Right lobe of liver (tissue), 6 donors: ENCODE data around the gene TMEM72. TPM values are rescaled to one million over a fixed set of nuclear protein-coding genes. Genes with fewer than 3 reads are reported as not detected.

Experiments
- ATAC-seq, 4 donors: fragments of 200-7000 bp; cut with Tn5 transposase; one replicate each; pipeline ENCODE4 v1.9.1; 2020; ENCODE audit warnings: mild to moderate bottlenecking in 4 of 4, moderate library complexity in 4 of 4
- DNase-seq, 3 donors: peaks; one replicate each; pipeline ENCODE4 v3.0.0-alpha.2; 2020
- H3K27ac ChIP-seq, 3 donors: fragments of 200-600 bp; one replicate each; pipeline ENCODE4 v1.8.0; 2022
- H3K27me3 ChIP-seq, 2 donors: fragments of 200-600 bp; one replicate each; pipeline ENCODE4 v1.8.0; 2022
- H3K36me3 ChIP-seq, 4 donors: fragments of 200-600 bp; sonication (generic) in 1 of 4; one replicate each; pipeline versions ENCODE4 v1.5.1 to v1.8.0; 2017 to 2022; ENCODE audit warnings: control low read depth in 1 of 4
- H3K4me1 ChIP-seq, 4 donors: fragments of 200-600 bp; sonication (generic) in 1 of 4; one replicate each; pipeline versions ENCODE4 v1.5.1 to v1.8.0; 2017 to 2022; ENCODE audit warnings: control low read depth in 1 of 4
- H3K4me3 ChIP-seq, 3 donors: fragments of 200-600 bp; one replicate each; pipeline ENCODE4 v1.8.0; 2022
- H3K9me3 ChIP-seq, 4 donors: fragments of 200-600 bp; sonication (generic) in 1 of 4; one replicate each; pipeline versions ENCODE4 v1.5.1 to v1.8.0; 2017 to 2022; ENCODE audit warnings: control low read depth in 1 of 4
- POLR2A ChIP-seq: fragments of 450-650 bp; IDR thresholded peaks from one replicate; pipeline ENCODE4 v1.6.1; 2017; ENCODE audit warnings: antibody characterized with exemption, mild to moderate bottlenecking
- WGBS: methylation state at CpG from one replicate; pipeline ENCODE4 v1.1.6; 2018; ENCODE audit warnings: low coverage, low lambda C conversion rate; ENCODE audit not compliant: insufficient coverage; ENCODE audit errors: missing lambda C conversion rate; 5-methylcytosine and 5-hydroxymethylcytosine counted together
- intact Hi-C, 2 donors: fragments of 100-400 bp; cut with DNase I; formaldehyde crosslinking; loops; one replicate each; pipeline versions ENCODE4 v1.11.2 to v1.14.1; 2022
- total RNA-seq, 6 experiments: library from RNA; depleted of rRNA in 2 of 6; stranded (reverse); fragments of >200 nt in 2 of 6; fragmentation: NEBNext Ultra II Directional in 3 of 6; extraction: Animal tissue kit (Norgen Biotek cat#: 25700) in 3 of 6; gene quantifications; one replicate each; pipeline versions ENCODE4 v1.1.0 to v1.2.4, GENCODE V29; 2016 to 2023
- TF ChIP-seq, protein P1 (sequence below), 4 donors: fragments of 200-600 bp in 3 of 4; fragments of 450-650 bp in 1 of 4; IDR thresholded peaks; one replicate each; pipeline versions ENCODE4 v1.5.1 to v1.8.0; 2016 to 2022; ENCODE audit warnings: antibody characterized with exemption in 4 of 4, mild to moderate bottlenecking in 2 of 4
- donor health status: DM: no; HTN: yes; CAD: no.
- donor health status: DM: no; HTN: no; CAD: no.
- donor health status: DM: no; HTN: no; CAD: no.
- donor health status: DM: no; HTN: yes; CAD: no.
- donor health status: DM: no; HTN: yes; CAD: no.

The TMEM72 gene
- total RNA-seq, 6 experiments from 2014 or later = not detected

- DNase-seq (no peak), ATAC-seq (peak in 1 of 4 donors; percentile 26)
- H3K4me3 ChIP-seq = no peak overlapping the region
- H3K9me3 ChIP-seq = no peaks in the 10 kb centered on the region
- no peak overlapping the region for H3K27ac ChIP-seq
- intact Hi-C loops = no loop called here
- TF ChIP-seq, protein P1, sequence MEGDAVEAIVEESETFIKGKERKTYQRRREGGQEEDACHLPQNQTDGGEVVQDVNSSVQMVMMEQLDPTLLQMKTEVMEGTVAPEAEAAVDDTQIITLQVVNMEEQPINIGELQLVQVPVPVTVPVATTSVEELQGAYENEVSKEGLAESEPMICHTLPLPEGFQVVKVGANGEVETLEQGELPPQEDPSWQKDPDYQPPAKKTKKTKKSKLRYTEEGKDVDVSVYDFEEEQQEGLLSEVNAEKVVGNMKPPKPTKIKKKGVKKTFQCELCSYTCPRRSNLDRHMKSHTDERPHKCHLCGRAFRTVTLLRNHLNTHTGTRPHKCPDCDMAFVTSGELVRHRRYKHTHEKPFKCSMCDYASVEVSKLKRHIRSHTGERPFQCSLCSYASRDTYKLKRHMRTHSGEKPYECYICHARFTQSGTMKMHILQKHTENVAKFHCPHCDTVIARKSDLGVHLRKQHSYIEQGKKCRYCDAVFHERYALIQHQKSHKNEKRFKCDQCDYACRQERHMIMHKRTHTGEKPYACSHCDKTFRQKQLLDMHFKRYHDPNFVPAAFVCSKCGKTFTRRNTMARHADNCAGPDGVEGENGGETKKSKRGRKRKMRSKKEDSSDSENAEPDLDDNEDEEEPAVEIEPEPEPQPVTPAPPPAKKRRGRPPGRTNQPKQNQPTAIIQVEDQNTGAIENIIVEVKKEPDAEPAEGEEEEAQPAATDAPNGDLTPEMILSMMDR (IDR thresholded peaks at IDR 0.05) = no peak
- no peaks in the 10 kb centered on the region for H3K27me3 ChIP-seq
- H3K4me1 ChIP-seq = no peaks in the 10 kb centered on the region
- H3K36me3 ChIP-seq = no peaks in the 10 kb centered on the region
- WGBS = 94% methylated on average over 2 of the region's 6 CpGs
Observed at GRCh38 chr10:44890696-44891563, 20.2 kb upstream of the TMEM72 start.

DNA sequence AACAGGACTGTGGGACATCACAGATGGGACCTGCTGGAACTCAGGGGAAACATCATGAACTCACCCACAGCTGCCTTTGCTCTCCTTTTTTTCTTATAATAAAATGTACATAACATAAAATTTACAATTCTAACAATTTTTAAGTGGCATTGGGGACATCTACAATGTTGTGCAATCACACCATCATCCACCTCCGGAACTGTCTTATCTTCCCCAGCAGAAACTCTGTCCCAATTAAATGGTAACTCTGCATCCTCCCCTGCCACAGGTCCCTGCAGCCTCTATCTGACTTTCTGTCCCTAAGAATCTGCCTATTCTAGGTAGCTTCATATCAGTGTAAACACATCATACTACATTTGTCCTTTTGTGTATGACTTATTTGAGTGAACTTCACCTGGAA lies 19.4 kb upstream of the TMEM72 start:
- Histone ChIP-seq H3K27ac (no peak overlapping the region), H3K4me3 (no peak overlapping the region), H3K9me3 (no peaks in the 10 kb centered on the region), H3K36me3 (no peaks in the 10 kb centered on the region), H3K4me1 (no peaks in the 10 kb centered on the region), H3K27me3 (no peaks in the 10 kb centered on the region)
- intact Hi-C loops = no loop called here
- ATAC-seq = no peak
- DNase-seq = no peak
- WGBS = 64% methylated on average over 1 of the region's 1 CpG
- no peak for TF ChIP-seq POLR2A
- TF ChIP-seq, protein P1 (IDR thresholded peaks at IDR 0.05) = no peak

GRCh38 chr10:44893604-44894468 lies 17.3 kb upstream of the TMEM72 start:
- Histone ChIP-seq H3K4me3 (no peak overlapping the region), H3K36me3 (no peaks in the 10 kb centered on the region), H3K9me3 (no peaks in the 10 kb centered on the region), H3K27me3 (no peaks in the 10 kb centered on the region), H3K4me1 (no peaks in the 10 kb centered on the region), H3K27ac (no peak overlapping the region)
- ATAC-seq (no peak), DNase-seq (no peak)
- intact Hi-C loops = no loop called here
- TF ChIP-seq POLR2A = no peak
- TF ChIP-seq, protein P1 (IDR thresholded peaks at IDR 0.05) = no peak
- 95% methylated on average over 3 of the region's 5 CpGs for WGBS

DNA sequence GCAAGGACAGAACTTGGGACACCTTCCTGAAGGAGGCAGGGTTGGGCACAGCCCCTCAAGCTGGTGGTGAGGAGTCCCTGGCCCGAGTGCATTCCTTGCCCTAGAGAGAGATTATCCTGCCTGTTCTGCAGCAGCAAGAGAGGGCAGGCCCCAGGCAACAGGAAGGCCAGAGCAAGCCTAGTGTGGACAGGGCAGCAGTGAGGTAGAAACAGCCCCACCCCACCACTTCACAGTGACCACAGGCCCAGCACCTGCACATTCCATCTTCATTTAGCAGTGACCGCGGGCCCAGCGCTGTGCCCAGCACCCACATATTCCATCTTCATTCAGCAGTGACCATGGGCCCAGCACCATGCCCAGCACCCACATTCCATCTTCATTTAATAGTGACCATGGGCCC lies 16.4 kb upstream of the TMEM72 start:
- 94% methylated on average over 3 of the region's 4 CpGs for WGBS
- ATAC-seq (no peak), DNase-seq (no peak)
- H3K36me3 ChIP-seq = no peaks in the 10 kb centered on the region
- H3K9me3 ChIP-seq = no peaks in the 10 kb centered on the region
- no peak for TF ChIP-seq POLR2A
- TF ChIP-seq, protein P1 (IDR thresholded peaks at IDR 0.05) = no peak
- no peak overlapping the region for H3K4me3 ChIP-seq
- H3K27me3 ChIP-seq = no peaks in the 10 kb centered on the region
- no peaks in the 10 kb centered on the region for H3K4me1 ChIP-seq
- intact Hi-C loops = no loop called here
- no peak overlapping the region for H3K27ac ChIP-seq
